GM12878 (cell line): ENCODE measurements around the gene SMURF1.
A peak's percentile ranks its signal among the peaks of the same experiment; 100 is the strongest.

Experiments used
- ATF7 ChIP-seq: fragments of 450-650 bp; IDR thresholded peaks from 2 replicates; pipeline ENCODE4 v1.6.1; 2016; ENCODE audit warnings: low read depth, mild to moderate bottlenecking
- JUND ChIP-seq: IDR thresholded peaks from 2 replicates; pipeline ENCODE4 v1.6.1; 2012; ENCODE audit warnings: low read depth, mild to moderate bottlenecking, low read length, improper control_type of control experiment, moderate library complexity
- ZNF384 ChIP-seq: IDR thresholded peaks from 2 replicates; pipeline ENCODE4 v1.6.1; 2012; ENCODE audit warnings: low read depth, mild to moderate bottlenecking, low read length, improper control_type of control experiment, borderline replicate concordance
- TF ChIP-seq, protein P1 (sequence below): fragments of 450-650 bp; IDR thresholded peaks from 2 replicates; pipeline ENCODE4 v1.6.1; 2014; ENCODE audit warnings: mild to moderate bottlenecking

DNA sequence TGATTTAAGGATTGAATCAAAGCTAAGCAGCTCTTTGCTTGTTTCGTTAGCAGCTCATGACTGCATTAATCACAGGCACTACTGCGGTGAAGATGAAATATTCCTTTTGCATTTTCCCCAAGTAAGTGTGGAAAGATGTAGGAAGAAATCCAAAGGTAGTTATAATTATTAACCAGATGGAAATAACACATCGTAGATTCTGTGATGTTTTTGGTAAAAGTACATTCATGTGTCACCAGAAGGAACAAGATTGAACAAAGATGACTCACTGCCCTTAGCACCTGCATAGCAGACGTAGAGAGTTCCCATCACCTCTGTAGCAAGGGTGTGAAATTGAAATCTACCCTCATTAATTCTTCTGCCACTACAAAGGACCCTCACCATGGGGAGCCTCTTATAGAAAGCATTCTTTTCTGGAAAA is 37.1 kb downstream of the SMURF1 start:
- TF ChIP-seq ATF7 (peak; percentile 43; the same call in 1 of the 2 replicates), JUND (no peak), ZNF384 (no peak)
- TF ChIP-seq, protein P1, sequence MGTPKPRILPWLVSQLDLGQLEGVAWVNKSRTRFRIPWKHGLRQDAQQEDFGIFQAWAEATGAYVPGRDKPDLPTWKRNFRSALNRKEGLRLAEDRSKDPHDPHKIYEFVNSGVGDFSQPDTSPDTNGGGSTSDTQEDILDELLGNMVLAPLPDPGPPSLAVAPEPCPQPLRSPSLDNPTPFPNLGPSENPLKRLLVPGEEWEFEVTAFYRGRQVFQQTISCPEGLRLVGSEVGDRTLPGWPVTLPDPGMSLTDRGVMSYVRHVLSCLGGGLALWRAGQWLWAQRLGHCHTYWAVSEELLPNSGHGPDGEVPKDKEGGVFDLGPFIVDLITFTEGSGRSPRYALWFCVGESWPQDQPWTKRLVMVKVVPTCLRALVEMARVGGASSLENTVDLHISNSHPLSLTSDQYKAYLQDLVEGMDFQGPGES, result no peak
